Tibial nerve (tissue), 4 donors: ENCODE data around the gene SYNJ2.

Source experiments
- EP300 ChIP-seq, 2 donors: sonication (generic); formaldehyde crosslinking; IDR thresholded peaks; one replicate each; pipeline ENCODE4 v1.6.1; 2017; ENCODE audit warnings: antibody characterized with exemption in 2 of 2, mild to moderate bottlenecking in 1 of 2
- POLR2A ChIP-seq, 2 donors: fragments of 450-650 bp; IDR thresholded peaks; one replicate each; pipeline ENCODE4 v1.6.1; 2017; ENCODE audit warnings: antibody characterized with exemption in 2 of 2, mild to moderate bottlenecking in 2 of 2, moderate library complexity in 2 of 2
- TF ChIP-seq, protein P1 (sequence below), 5 experiments: fragments of 200-600 bp in 3 of 5; fragments of 450-650 bp in 2 of 5; sonication (generic) in 3 of 5; IDR thresholded peaks; one replicate each; pipeline ENCODE4 v1.5.1; 2016 to 2019; ENCODE audit warnings: antibody characterized with exemption in 5 of 5, mild to moderate bottlenecking in 3 of 5, moderate library complexity in 2 of 5

GRCh38 chr6:158026901-158027589, 45.4 kb downstream of the SYNJ2 start:
- TF ChIP-seq, protein P1, sequence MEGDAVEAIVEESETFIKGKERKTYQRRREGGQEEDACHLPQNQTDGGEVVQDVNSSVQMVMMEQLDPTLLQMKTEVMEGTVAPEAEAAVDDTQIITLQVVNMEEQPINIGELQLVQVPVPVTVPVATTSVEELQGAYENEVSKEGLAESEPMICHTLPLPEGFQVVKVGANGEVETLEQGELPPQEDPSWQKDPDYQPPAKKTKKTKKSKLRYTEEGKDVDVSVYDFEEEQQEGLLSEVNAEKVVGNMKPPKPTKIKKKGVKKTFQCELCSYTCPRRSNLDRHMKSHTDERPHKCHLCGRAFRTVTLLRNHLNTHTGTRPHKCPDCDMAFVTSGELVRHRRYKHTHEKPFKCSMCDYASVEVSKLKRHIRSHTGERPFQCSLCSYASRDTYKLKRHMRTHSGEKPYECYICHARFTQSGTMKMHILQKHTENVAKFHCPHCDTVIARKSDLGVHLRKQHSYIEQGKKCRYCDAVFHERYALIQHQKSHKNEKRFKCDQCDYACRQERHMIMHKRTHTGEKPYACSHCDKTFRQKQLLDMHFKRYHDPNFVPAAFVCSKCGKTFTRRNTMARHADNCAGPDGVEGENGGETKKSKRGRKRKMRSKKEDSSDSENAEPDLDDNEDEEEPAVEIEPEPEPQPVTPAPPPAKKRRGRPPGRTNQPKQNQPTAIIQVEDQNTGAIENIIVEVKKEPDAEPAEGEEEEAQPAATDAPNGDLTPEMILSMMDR (IDR thresholded peaks at IDR 0.05), result no peak
- TF ChIP-seq POLR2A (IDR thresholded peaks at IDR 0.05) (no peak), EP300 (IDR thresholded peaks at IDR 0.05) (no peak)
